22Rv1 (cell line): Measurements from ENCODE around the gene ZNF384.

Source experiments
- H3K27ac ChIP-seq: fragments of 450-650 bp; 2 replicates; pipeline ENCODE4 v1.5.1; 2017
- CTCF ChIP-seq: fragments of 450-650 bp; IDR thresholded peaks from 2 replicates; pipeline ENCODE4 v1.5.1; 2017; ENCODE audit warnings: mild to moderate bottlenecking
- ZFX ChIP-seq: fragments of 450-650 bp; IDR thresholded peaks from 2 replicates; pipeline ENCODE4 v1.6.1; 2017; ENCODE audit warnings: antibody characterized with exemption, borderline replicate concordance

Gene ZNF384

GRCh38 chr12:6647083-6647604 is 42.0 kb downstream of the ZNF384 start, which contains the start of gene ACRBP:
Gene ACRBP (minus strand): TSS chr12:6647432. CDS start chr12:6647366, 66 bp downstream.
- TF ChIP-seq CTCF: no peak
- TF ChIP-seq ZFX: no peak
- H3K27ac ChIP-seq: peak within 1 kb of the TSS; percentile 63

DNA sequence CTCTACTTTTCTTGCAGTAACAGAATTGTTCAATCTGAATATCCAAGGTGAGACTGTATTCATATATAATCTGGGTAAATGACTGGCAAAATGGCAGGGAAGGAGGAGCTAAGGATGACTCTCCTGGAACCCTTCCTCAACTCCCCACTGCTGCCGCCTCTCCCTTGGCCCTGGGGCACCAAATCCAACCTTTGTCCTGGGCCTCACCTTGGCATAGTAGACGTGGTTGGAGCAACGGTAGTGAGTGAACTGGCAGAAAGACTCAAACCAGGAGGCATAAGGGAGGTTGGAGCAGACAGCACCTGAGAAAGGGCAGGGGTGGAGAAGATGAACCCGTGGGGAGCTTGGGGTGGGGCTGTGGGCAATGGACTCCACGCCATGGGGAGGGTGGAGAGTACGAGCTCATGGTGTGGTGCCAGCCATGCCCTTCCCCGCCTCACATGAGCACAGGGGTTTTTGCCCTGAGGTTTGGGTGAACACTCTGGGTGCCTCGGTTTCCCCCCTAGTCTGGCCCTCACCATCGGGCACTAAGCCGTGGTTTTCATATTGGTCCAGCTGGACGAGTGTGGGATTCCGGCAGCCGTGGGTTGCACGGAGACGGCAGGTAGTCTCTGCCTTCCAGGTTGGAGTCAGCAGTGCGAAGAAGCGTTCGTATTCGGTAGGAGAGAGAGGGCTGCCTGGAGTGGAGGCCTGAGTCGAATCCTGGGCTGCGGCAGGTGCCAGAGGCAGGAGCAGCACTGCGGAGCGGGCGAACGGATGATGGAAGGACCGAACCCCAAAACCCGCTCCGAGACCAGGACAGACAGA is 42.7 kb downstream of the ZNF384 start:
- peak overlapping the region; percentile 63 for H3K27ac ChIP-seq
- no peak for TF ChIP-seq CTCF
- TF ChIP-seq ZFX: no peak

DNA sequence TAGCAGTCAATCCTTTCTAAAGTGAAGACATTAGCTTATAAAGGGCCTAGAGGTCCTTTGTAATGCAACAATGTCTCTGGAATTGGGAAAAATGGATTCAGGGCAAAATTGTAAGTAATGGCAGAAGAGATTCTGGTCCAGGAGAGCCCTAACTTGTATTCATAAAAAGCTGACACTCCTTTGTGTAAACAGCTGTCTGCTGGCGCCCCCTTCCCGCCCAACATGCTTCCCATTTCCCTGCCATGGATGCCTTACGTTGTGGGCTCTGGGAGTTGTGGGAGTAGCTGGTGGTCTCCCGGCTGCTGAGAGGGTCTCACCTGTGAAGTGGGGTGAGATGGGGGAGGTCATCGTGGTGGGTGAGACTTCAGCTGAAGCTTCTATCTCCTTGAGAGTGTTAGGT is 44.3 kb downstream of the ZNF384 start:
- H3K27ac ChIP-seq: no peak overlapping the region
- TF ChIP-seq CTCF (0 out of 2 replicates have a peak, but pooled peaks have one; percentile 6), ZFX (no peak)

GRCh38 chr12:6644257-6644596 is 44.9 kb downstream of the ZNF384 start:
- H3K27ac ChIP-seq: no peak overlapping the region

GRCh38 chr12:6643569-6644256 is 45.5 kb downstream of the ZNF384 start:
- H3K27ac ChIP-seq: no peak overlapping the region
- TF ChIP-seq ZFX: no peak
- no peak for TF ChIP-seq CTCF

More at GRCh38 chr12:6644257-6644596, 44.9 kb downstream of the ZNF384 start:
- TF ChIP-seq ZFX (no peak), CTCF (no peak)

GRCh38 chr12:6641131-6641530 is 48.0 kb downstream of the ZNF384 start:
- no peak overlapping the region for H3K27ac ChIP-seq
- TF ChIP-seq ZFX: no peak
- no peak for TF ChIP-seq CTCF

DNA sequence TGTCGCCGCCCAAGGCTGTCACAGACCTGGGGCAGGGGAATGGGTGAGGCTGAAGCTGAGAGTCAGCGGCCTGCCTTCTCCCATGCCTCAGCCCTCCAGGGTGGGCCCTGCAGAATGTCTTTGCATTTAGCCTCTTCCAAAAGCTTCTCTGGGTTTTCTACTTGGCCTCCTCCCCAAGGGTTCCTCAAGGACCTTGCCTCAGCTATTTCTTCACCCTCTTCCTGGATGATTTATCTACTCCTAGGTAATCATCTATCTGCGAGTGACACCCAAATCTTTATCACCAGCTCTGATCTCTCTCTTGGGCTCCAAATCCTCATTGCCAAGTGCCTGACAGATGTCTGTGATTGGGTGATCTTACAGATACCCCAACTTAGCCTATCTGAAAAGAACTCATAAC is 48.7 kb downstream of the ZNF384 start:
- H3K27ac ChIP-seq: no peak overlapping the region
- TF ChIP-seq ZFX: no peak
- TF ChIP-seq CTCF: no peak
